GM04504 (cell line): ENCODE data around the gene CHMP2B.

Experiments
- DNase-seq: peaks from one replicate; pipeline ENCODE4 v3.0.0-alpha.2; 2012; ENCODE audit warnings: low read depth

The CHMP2B gene, protein sequence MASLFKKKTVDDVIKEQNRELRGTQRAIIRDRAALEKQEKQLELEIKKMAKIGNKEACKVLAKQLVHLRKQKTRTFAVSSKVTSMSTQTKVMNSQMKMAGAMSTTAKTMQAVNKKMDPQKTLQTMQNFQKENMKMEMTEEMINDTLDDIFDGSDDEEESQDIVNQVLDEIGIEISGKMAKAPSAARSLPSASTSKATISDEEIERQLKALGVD

GRCh38 chr3:87227104-87227834, at the start of gene CHMP2B:
CHMP2B (plus strand) TSS chr3:87227309; CDS start chr3:87227523, 214 bp downstream.
- DNase-seq = peak; percentile 84

DNA sequence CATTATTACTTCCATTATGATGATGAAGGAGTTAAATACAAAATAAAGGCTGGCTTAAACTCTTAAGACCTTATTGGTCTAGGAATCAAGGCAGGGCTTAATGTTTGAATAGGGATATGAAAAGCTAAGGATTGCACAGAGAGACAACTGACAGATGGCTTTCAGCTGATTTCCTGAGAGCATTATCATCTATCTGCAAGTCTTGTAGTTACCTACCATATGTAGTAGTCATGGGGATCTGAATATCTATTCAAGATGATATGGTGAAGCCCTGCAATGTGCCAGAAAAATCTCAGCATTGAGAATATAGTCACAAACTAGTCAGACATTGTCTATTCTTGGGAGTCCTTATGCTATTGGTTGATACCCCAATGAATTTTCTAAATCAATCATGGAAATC, 47.5 kb upstream of the CHMP2B start:
- DNase-seq = no peak

- DNase-seq = no peak
Measured at GRCh38 chr3:87181551-87181950, 45.6 kb upstream of the CHMP2B start.

DNA sequence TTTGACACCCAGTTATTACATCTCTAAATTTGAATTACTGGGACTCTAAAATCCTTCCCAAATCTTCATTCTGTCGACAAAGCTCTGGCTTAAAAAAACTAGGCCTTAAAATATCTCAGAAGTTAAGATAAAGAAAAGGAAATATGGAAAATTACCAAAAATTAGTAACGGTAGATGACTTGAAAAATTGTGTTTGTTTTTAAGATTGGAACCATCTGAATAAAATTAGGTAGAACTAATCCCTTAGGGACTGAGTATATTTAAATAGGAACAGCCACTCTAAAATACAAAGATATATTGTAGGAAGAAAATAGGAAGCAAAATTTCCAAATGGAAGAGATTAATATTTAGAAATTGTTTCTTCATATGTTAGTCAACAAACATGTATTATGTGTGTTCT, 45.1 kb upstream of the CHMP2B start:
- no peak for DNase-seq

GRCh38 chr3:87186608-87187159, 40.4 kb upstream of the CHMP2B start:
- no peak for DNase-seq

- DNase-seq = no peak
Measured at GRCh38 chr3:87191175-87191574, 35.9 kb upstream of the CHMP2B start.

DNA sequence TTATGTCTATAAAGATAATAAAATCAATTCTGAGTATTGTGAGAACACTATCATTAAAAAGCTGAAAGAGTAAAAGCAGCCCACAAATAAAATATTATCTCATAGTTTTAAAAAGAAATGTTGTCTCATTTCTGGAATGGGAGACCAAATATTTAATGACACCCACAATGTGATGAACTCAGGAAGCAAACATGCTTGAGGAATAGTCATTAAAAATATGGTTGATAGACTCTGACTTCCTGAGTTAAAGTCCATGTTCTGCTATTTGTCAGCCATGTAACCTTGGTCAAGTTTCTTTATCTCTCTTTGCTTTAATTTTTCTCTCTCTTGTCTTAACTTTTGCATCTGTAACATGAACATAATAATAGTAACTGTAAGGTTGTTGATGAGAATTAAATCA, 35.5 kb upstream of the CHMP2B start:
- DNase-seq = no peak

DNA sequence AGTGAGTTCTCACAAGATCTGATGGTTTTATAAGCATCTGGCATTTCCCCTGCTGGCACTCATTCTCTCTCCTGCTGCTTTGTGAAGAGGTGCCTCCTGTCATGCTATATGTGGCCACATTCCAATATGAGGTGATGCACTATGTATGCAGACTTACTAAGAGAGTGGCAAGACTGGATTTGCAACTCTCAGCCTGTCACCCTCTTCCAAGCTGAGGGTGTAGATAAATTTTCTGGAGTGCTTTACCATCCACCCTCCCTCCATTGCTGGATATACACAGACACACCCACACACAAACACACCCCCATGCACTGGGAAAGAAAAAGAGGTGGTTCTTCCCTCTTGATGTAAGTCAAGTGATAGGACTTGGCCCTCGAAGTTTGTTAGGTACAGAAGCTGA, 30.2 kb upstream of the CHMP2B start:
- DNase-seq = no peak

DNA sequence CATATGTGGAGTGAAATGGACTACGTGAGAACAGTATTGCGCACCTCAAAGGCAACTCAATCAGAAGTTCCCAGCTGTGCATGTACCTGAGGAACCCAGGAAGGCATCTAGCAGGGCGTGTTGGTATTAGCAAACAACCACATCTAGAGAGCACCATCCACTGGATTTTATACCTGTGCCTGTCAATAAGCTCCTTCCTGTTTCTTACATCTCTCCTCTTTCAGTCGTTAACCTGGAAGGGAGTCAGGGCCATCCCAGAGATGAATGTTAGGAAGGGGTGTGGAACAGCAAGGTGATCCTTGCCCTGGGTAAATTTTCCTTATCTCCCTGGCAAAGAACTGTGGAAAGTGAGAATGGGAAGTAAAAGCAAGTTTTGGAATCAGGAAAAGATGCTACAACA, 29.6 kb upstream of the CHMP2B start:
- DNase-seq = no peak

DNA sequence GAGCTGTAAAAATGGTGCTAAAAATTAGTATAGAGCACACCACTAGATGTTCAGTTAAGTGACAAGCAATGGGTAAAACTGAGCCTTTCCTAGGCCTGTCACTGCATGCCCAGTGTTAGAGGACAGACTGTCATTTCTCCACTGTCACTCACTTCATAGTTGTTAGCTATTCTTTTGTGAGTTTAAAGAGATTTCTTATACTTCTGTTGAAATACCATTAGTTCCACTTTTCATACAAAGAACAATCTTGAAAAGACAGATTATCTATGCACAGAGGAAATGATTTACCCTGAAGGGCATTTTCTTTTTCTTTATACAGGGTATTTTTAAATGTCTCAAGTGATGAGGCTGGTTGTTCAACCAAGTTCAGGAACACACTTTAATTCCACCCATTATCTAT, 28.3 kb upstream of the CHMP2B start:
- no peak for DNase-seq

DNA sequence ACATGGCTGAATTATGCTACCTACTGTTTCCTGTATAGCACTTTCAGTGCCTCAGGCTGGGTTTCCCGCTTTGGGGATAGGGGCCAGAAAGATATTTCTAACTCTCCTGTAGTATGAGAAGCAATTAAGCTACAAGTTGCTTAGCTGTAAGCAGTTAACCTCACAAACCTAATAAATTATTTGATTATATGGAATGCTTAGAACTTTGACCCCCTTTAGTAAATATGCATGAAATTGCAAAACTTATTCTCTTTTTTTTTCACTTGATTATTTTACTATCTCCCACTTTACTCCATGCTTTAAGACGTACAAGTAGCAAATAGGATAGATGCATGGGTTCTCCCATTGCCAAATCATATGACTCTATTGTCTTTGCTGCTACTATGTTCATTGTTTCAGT, 27.5 kb upstream of the CHMP2B start:
- no peak for DNase-seq

GRCh38 chr3:87200060-87200647, 27.0 kb upstream of the CHMP2B start:
- no peak for DNase-seq

- DNase-seq = no peak
Measured at GRCh38 chr3:87201727-87202126, 25.4 kb upstream of the CHMP2B start.

DNA sequence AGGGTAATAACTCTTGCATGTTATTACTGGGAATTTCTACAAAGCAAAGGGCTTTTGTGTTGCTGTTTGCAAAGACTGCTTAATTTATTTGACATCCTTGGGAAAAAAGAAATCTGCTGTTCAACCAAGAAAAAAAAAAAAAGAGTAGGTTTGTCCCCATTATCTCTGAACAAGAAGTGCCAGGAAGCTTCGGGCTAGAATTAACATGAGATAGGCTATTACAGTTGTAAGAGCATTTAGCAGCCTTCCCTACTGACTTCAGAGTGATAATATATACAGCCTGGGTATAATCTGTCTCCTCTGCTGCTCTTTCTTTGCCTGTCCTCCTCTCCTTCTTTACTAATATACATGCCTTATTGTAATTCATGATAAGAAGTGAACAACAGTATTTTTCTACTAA, 23.3 kb upstream of the CHMP2B start:
- DNase-seq = no peak

DNA sequence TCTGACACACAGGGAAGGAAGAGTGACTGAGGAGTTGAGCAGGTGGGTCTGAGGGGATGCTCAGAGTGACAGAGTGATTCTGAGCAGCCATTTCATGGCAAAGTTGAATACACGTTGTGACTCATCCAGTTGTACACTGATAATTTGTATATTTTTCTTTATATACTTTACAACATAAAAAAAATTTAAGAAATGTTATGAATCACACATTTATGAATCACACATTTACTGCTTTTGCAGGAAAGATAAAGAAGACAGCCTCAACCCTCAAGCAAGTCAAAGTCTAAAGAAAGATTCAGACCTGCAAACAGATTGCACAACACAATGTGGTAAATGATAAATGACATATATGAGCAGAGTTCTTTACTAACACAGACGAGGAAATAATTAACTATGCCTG, 21.0 kb upstream of the CHMP2B start:
- peak; percentile 60 for DNase-seq

DNA sequence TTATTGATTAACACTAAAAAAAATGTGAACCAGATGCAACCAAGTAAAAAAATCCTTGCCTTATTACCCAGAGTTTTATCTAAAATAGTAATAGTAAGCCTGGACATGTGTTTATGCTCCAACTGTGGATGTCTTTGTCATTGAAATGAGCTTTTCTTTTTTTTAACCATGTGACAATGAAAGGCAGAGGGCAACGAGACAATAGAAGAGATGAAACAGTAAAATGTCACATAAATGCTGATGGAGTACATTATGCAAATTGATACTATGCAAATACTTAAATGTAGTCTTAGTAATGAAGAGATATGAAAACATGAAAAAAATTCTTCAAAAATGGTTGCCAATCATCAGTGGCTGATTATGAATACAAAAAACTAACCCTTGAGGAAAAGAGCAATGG, 20.5 kb upstream of the CHMP2B start:
- no peak for DNase-seq

GRCh38 chr3:87207460-87207859, 19.6 kb upstream of the CHMP2B start:
- DNase-seq = no peak

DNA sequence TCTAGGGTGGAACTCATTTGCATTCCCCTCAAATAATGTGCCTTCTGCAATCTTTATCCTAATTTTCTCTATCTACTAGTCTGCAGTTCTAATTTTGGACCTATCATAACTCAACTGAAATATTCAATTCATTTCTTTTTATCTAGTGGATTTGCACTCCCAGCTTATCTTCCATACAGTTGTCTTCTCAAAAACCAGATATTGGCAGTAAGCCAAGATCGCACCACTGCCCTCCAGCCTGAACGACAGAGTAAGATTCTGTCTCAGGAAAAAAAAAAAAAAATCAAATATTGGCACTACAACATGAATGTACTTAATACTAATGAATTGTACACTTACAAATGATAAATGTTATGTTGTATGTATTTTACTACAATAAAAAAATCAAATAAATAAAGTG, 18.0 kb upstream of the CHMP2B start:
- no peak for DNase-seq

- no peak for DNase-seq
Measured at GRCh38 chr3:87218560-87218959, 8.5 kb upstream of the CHMP2B start.

DNA sequence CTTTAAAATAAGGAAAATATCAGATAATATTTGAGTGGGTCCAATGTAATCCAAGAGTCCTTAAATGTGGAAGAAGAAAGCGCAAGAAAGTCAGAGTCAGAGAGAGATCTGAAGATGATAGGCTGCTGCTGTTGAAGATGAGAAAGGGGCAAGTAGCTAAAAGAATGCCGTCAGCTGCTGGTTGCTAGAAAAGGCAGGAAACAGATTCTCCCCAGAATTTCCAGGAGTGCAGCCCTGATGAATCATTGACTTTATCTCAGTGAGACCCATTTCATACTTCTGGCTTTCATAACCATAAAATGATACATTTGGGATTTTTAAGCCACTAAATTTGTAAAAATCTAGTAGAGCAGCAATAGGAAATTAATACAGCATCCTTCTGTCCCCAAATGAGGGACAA, 7.5 kb upstream of the CHMP2B start:
- DNase-seq = no peak

DNA sequence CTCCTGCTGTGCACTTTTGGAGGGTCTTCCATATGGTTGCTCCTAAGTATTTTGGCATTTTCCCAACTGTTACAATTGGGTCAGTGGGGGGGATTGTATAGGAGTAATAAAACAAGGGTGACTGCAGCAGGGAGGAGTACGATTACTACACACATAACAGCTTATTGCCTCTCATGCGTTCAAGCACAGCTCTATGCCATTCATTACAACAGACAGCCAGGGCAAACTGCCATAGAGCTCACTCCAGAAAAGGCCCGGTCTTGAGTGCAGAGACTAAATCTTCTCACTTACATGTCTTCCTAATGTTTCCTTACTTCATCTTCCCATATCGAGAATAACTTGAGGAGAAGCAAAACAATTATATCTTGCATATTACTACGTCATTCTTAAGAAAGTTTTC, 1.4 kb upstream of the CHMP2B start:
- no peak for DNase-seq

DNA sequence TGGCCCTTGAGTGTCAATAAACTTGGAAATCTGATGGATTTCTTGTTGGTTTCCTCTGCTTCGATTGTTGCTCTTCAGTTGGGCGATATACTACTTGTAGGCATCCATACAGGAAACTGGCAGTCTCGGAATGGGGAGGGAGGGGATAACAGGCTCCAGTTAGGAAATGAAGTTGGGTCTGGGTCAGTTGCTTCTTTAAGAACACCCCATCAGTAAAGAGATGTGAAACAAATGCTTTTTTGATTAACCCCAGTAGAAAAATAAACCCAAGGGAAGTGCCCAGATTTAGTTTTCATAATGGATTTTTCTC, 681 bp downstream of the CHMP2B start:
- no peak for DNase-seq

GRCh38 chr3:87228316-87228715, 1.2 kb downstream of the CHMP2B start:
- no peak for DNase-seq

DNA sequence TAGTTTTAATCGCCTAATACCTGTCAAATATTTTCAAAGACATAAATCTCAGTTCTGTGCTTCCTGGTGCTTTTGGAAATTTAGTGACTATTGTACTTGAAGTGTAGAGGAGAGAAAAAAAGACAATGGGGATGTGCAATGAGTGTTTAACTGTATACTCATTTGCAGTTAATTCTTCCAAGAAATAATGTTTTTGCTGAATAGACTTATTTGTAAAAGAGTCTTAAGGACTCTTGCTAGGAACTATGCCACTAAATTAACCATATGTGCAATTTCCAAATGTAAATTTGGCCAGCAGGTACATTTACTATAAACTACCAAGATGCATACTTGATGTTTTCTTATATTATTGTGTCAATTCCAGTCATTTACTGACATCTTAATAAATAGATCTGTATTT, 2.0 kb downstream of the CHMP2B start:
- DNase-seq = no peak
